CD4-positive, alpha-beta T cell treated with Interferon alpha-2 for 1 hour (primary cell): ENCODE measurements around the gene JCAD.

Source experiments
- DNase-seq, 2 donors: peaks; one replicate each; pipeline ENCODE4 v3.0.0-alpha.2; 2020 to 2022

JCAD gene

DNA sequence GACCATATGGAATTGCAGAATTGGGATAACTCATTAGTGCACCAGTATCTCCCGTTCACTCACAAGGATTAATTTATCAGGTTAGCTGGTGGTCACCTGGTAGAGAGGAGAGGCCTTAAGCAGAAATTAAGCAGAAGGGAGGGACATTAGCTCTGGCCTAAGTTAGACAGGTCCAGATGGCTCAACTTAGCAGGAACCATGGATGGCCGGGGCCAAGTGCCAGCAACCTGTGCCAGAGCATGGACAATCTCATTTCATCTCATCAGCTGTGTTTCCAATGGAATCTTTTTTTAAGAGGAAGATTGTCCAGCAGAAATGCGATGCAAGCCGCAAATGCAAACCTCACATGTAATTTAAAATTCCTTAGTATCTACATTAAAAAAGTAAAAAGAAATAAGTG is 82.2 kb downstream of the JCAD start:
- DNase-seq = no peak

DNA sequence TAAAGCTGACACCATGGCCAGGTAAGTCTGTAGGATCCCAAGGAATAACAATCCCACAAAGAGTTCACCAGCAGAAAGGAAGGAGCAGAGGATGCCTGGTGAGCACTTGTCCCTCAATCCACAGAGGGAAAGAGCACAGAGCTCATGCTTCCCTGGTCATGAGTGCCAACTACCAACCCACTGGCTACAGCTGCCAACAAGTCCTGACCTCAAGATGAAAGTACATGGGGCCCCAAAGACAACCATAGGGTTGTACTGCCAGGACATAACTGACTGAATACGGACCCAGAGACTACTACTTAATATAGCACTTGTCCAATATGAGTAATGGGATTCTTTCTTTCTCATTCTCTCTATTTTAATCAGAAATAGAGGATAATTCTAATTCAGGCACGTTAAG is 83.3 kb downstream of the JCAD start:
- no peak for DNase-seq

DNA sequence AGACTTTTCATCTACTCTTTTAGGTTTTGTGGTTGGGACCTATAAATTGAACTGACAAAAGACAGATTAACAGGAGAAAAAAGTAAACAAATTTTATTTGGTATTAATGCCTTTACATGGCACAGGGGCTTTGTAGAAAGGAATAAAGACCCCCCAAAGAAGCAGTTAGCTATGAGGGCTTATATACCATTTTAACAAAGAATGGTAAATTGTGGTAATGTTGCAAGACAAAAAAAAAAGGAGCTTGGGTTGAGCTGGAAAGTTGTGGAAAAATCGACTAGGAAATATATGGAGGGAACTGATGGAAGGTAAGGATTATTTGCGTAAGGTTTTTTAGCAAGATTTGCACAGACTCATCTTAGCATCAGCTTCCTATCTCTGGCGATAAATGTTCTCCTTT is 84.6 kb downstream of the JCAD start:
- DNase-seq = no peak

DNA sequence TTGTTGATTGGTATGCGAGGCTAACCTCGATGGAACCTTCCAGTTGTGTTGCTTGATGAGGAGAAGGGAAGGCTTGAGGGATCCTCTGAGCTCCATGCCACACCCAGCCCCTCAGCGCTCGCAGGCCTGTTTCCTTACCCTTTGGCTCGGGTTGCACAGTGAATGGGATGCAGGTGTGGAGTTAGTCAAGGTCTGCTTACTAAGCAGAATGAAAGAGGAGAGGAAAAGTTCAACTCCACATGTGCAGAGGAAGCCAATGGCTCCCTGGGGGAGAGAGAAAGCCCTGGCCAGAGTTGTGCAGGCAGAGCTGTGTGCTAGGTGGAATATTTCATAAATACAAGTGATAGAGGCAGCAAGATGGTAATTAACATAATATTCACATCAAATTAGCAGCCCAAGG is 85.5 kb downstream of the JCAD start:
- no peak for DNase-seq

- DNase-seq = no peak
Measured at GRCh38 chr10:29970576-29970975, 88.8 kb downstream of the JCAD start.

DNA sequence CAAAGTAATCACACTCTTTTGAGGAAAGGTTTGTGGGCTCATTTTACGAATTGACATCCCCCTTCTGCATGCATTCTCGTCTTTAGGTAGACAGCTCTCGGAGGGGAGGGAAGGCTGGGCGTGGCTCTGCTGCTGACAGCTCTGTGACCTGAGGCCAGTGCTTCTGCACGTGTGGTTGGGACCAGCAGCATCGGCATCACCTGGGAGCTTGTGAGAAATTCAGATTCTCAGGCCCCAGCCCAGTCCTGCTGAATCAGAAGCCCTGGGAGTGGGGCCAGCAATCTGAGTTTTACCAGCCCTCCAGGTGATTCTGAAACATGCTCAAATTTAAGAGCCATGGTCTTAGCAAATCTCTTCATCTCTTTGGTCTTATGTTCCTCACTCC is 89.4 kb downstream of the JCAD start:
- DNase-seq = no peak

DNA sequence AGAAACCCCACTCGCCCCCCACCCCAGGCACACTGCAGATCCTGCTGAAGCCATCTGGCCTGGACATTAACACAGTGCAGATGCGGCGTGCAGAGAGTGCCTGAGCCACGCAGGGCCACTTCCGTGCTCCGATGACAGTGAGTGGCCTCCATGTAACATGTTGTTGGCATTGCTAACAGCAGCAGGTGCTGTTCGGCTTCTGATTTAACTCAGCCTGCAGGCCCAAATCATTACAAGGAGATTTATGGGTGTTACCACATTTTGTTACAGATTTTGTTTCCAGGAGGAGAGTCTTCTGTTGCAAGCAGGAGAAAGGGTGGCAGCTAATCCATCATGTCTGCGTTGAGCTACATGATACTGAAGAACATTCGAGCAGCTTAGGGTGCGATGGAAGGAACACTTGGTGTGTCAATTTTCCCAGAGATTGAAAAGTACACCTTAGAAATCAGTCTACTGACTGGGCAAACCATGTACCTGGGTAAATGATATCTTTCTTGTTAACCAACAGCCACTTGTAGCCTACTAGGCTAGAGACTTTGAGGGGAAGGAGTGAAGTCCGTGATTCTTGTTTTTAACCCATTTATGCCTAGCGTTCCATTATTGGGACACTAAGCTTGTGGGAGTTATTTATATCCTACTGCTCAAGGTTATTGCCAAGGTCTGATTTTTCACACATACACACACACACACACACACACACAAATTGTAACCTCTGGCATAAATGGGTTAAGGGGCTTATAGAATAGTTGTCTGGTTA is 90.0 kb downstream of the JCAD start:
- DNase-seq = no peak

DNA sequence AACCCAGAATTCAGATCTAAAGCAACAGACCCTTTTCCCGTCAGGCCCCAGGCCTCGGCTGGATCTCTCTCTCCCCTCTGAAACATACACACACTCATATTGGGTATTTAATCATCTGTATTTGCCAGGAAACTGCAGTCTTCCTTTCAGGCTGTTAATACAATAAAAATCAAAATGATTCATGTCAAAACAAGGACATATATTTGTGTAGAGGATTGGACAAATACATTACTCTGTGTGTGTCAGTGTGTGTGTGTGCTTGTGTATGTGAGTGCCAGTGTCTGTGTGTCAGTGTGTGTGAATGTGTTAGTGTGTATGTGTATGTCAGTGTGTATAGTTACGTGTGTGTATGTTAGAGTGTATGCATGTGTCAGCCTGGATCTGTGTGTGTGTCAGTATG is 90.8 kb downstream of the JCAD start:
- DNase-seq = no peak

GRCh38 chr10:29966269-29966668 is 93.1 kb downstream of the JCAD start:
- no peak for DNase-seq
